Caco-2 (cell line): Measurements from ENCODE around the gene CNOT1. TPM values are rescaled to one million over a fixed set of nuclear protein-coding genes. Genes with fewer than 3 reads are reported as not detected.

ENCODE experiments used
- BruUV-seq: library from RNA; stranded (reverse); fragments of 400-500 nt; replicated peaks from 2 replicates; lab custom pipeline; 2021; lab: Mats Ljungman, UMichigan
- CTCF ChIA-PET: fragments of 300-600 bp; sonication (Branson Sonifier 250); formaldehyde crosslinking; loops from one replicate; lab custom pipeline; 2022; ENCODE audit warnings: antibody characterized with exemption; lab: Charles Lee
- POLR2A ChIA-PET: fragments of 300-600 bp; sonication (Branson Sonifier 250); formaldehyde crosslinking; loops from one replicate; lab custom pipeline; 2022; ENCODE audit warnings: antibody characterized with exemption; lab: Charles Lee
- DNase-seq, 2 experiments: peaks; one replicate each; pipeline versions ENCODE4 v3.0.0 to v3.0.0-alpha.2; 2020 to 2022
- H3K27me3 ChIP-seq: replicated peaks from 2 replicates; pipeline ENCODE4 v1.6.0; 2011; ENCODE audit warnings: low read length; ENCODE audit not compliant: control insufficient read depth, insufficient read depth
- H3K36me3 ChIP-seq: 2 replicates; pipeline ENCODE4 v1.5.1; 2011; ENCODE audit warnings: low read length; ENCODE audit not compliant: control insufficient read depth, insufficient read depth
- H3K4me1 ChIP-seq: fragments of 250-450 bp; sonication (Bioruptor Pico); 2 replicates; pipeline ENCODE4 v1.5.1; 2020; ENCODE audit warnings: mild to moderate bottlenecking
- H3K4me3 ChIP-seq: 2 replicates; pipeline ENCODE4 v1.5.1; 2011; ENCODE audit warnings: low read depth, mild to moderate bottlenecking, control low read depth, low read length
- H3K9me3 ChIP-seq: fragments of 250-450 bp; sonication (Bioruptor Pico); 2 replicates; pipeline ENCODE4 v1.5.1; 2020; ENCODE audit warnings: mild to moderate bottlenecking, moderate library complexity
- H3K27ac Mint-ChIP-seq: one replicate; pipeline ENCODE4 v1.8.0; 2022; ENCODE audit warnings: mixed read lengths; ENCODE audit not compliant: unreplicated experiment
- H3K27me3 Mint-ChIP-seq: one replicate; pipeline ENCODE4 v1.8.0; 2022; ENCODE audit warnings: mixed read lengths; ENCODE audit not compliant: insufficient read depth, unreplicated experiment
- H3K36me3 Mint-ChIP-seq: one replicate; pipeline ENCODE4 v1.8.0; 2022; ENCODE audit warnings: mild to moderate bottlenecking, mixed read lengths; ENCODE audit not compliant: insufficient read depth, unreplicated experiment
- H3K4me1 Mint-ChIP-seq: one replicate; pipeline ENCODE4 v1.8.0; 2022; ENCODE audit warnings: low read depth, mixed read lengths; ENCODE audit not compliant: unreplicated experiment
- H3K4me3 Mint-ChIP-seq: one replicate; pipeline ENCODE4 v1.8.0; 2022; ENCODE audit warnings: mild to moderate bottlenecking, moderate library complexity, mixed read lengths; ENCODE audit not compliant: unreplicated experiment
- H3K9me3 Mint-ChIP-seq: one replicate; pipeline ENCODE4 v1.8.0; 2022; ENCODE audit warnings: mixed read lengths; ENCODE audit not compliant: unreplicated experiment
- intact Hi-C: fragments of 100-400 bp; cut with micrococcal nuclease; formaldehyde crosslinking; loops from one replicate; pipeline ENCODE4 v1.10.0; 2022; ENCODE audit not compliant: unreplicated experiment
- total RNA-seq: library from RNA; stranded (reverse); gene quantifications from 2 replicates; pipeline ENCODE4 v1.2.3, GENCODE V29; 2022
- TF ChIP-seq, protein P1 (sequence below), 2 experiments: fragments of 200-600 bp in 1 of 2; IDR thresholded peaks; 1 replicate in 1 of 2; 2 replicates in 1 of 2; pipeline versions ENCODE4 v1.5.1 to v1.8.0; 2011 to 2022; ENCODE audit warnings: antibody characterized with exemption in 1 of 2, control low read depth in 1 of 2, inconsistent platforms in 1 of 2, low read depth in 1 of 2, low read length in 1 of 2, mild to moderate bottlenecking in 1 of 2, moderate library complexity in 1 of 2; ENCODE audit not compliant: insufficient read depth in 1 of 2, severe bottlenecking in 1 of 2, unreplicated experiment in 1 of 2

Gene CNOT1
- total RNA-seq, 1 experiment from 2014 or later = 413 TPM

DNA sequence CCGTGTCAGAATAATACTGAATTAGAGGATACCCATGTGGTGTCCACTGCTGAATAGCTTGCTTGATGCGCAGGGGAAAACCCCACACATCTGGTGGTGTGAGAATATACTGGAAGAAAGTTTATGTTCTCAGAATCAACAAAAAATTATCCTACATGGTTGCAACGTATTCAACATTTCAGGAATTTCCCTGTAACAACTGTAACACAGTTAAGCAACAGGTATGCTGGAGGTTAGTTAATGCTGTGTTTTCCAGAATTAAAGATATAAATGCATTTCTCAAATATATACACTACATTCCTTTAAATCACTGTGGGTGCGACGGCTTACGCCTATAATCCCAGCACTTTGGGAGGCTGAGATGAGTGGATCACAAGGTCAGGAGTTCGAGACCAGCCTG is 5.4 kb downstream of the CNOT1 start:
- H3K4me1 ChIP-seq = no peaks in the 10 kb centered on the region
- H3K27me3 ChIP-seq = no peaks in the 10 kb centered on the region
- H3K4me3 Mint-ChIP-seq = no peak overlapping the region
- CTCF ChIA-PET = no interaction called here
- H3K4me1 Mint-ChIP-seq = peaks cover 14% of the 10 kb centered on the region
- DNase-seq = no peak
- no TSS peak for BruUV-seq
- TF ChIP-seq, protein P1, sequence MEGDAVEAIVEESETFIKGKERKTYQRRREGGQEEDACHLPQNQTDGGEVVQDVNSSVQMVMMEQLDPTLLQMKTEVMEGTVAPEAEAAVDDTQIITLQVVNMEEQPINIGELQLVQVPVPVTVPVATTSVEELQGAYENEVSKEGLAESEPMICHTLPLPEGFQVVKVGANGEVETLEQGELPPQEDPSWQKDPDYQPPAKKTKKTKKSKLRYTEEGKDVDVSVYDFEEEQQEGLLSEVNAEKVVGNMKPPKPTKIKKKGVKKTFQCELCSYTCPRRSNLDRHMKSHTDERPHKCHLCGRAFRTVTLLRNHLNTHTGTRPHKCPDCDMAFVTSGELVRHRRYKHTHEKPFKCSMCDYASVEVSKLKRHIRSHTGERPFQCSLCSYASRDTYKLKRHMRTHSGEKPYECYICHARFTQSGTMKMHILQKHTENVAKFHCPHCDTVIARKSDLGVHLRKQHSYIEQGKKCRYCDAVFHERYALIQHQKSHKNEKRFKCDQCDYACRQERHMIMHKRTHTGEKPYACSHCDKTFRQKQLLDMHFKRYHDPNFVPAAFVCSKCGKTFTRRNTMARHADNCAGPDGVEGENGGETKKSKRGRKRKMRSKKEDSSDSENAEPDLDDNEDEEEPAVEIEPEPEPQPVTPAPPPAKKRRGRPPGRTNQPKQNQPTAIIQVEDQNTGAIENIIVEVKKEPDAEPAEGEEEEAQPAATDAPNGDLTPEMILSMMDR (IDR thresholded peaks at IDR 0.05; ENCODE audit: insufficient read depth in 1 of 2, low read depth in 1 of 2, low read length in 1 of 2, severe bottlenecking in 1 of 2, unreplicated experiment in 1 of 2) = no peak
- POLR2A ChIA-PET = interaction anchor here (0.5 kb wide), 1 partner anchor 400 kb away, joined by 3 read pairs; no protein-coding TSS in a partner anchor
- H3K36me3 ChIP-seq = 0 out of 2 replicates have a peak, but pooled peaks cover 4% of the 10 kb centered on the region
- intact Hi-C loops = no loop called here
- H3K9me3 ChIP-seq = no peaks in the 10 kb centered on the region
- no peaks in the 10 kb centered on the region for H3K27me3 Mint-ChIP-seq
- no peak overlapping the region for H3K4me3 ChIP-seq
- H3K27ac Mint-ChIP-seq = no peak overlapping the region
- peaks cover 94% of the 10 kb centered on the region for H3K36me3 Mint-ChIP-seq
- H3K9me3 Mint-ChIP-seq = no peaks in the 10 kb centered on the region

DNA sequence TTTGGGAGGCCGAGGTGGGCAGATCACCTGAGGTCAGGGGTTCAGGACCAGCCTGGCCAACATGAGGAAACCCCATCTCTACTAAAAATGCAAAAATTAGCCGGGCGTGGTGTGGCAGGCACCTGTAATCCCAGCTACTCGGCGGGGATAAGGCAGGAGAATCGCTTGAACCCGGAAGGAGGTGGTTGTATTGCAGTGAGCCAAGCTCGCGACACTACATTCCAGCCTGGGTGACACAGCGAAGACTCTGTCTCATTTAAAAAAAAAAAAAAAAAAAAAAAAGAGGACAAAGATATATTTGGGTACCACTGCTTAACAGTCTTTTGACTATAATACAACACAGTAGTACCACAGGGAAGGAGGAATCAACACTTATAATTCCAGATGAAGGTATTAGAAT is 9.2 kb downstream of the CNOT1 start:
- no peaks in the 10 kb centered on the region for H3K27me3 ChIP-seq
- peaks cover 97% of the 10 kb centered on the region for H3K36me3 Mint-ChIP-seq
- H3K36me3 ChIP-seq = peaks cover 13% of the 10 kb centered on the region
- no peaks in the 10 kb centered on the region for H3K9me3 ChIP-seq
- BruUV-seq = no TSS peak
- no peaks in the 10 kb centered on the region for H3K4me1 ChIP-seq
- H3K27me3 Mint-ChIP-seq = no peaks in the 10 kb centered on the region
- intact Hi-C loops = no loop called here
- H3K9me3 Mint-ChIP-seq = no peaks in the 10 kb centered on the region
- no peak for DNase-seq
- ChIA-PET POLR2A (no interaction called here), CTCF (no interaction called here)
- TF ChIP-seq, protein P1 (IDR thresholded peaks at IDR 0.05; ENCODE audit: insufficient read depth in 1 of 2, low read depth in 1 of 2, low read length in 1 of 2, severe bottlenecking in 1 of 2, unreplicated experiment in 1 of 2) = no peak
- H3K27ac Mint-ChIP-seq = no peak overlapping the region
- peaks cover 9% of the 10 kb centered on the region for H3K4me1 Mint-ChIP-seq
- no peak overlapping the region for H3K4me3 ChIP-seq
- no peak overlapping the region for H3K4me3 Mint-ChIP-seq

DNA sequence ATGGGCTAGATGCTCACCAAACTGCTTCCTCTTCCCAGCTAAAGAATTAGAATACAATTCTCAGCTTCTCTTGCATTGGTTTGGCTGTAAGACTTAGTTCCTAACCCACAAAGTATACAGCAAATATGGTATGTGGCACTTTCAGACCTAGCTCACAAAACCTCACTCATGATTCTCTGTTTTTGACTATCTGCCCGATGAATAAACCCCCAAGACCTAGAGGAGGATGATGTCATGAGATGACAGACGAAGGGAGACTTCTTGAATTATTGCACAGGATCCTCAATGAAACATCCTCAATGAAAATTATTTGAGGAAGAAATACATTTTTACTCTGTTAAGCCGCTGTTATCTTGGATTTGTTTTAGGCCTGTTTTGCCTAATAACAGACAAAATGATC is 14.3 kb downstream of the CNOT1 start:
- peaks cover 89% of the 10 kb centered on the region for H3K36me3 Mint-ChIP-seq
- H3K4me1 Mint-ChIP-seq = peaks cover 11% of the 10 kb centered on the region
- H3K9me3 ChIP-seq = no peaks in the 10 kb centered on the region
- no peaks in the 10 kb centered on the region for H3K9me3 Mint-ChIP-seq
- POLR2A ChIA-PET = no interaction called here
- TF ChIP-seq, protein P1 (IDR thresholded peaks at IDR 0.05; ENCODE audit: insufficient read depth in 1 of 2, low read depth in 1 of 2, low read length in 1 of 2, severe bottlenecking in 1 of 2, unreplicated experiment in 1 of 2) = no peak
- CTCF ChIA-PET = no interaction called here
- no peaks in the 10 kb centered on the region for H3K27me3 Mint-ChIP-seq
- peaks cover 13% of the 10 kb centered on the region for H3K36me3 ChIP-seq
- H3K27me3 ChIP-seq = no peaks in the 10 kb centered on the region
- TSS peak; percentile 2 for BruUV-seq
- DNase-seq = no peak
- H3K4me3 Mint-ChIP-seq = no peak overlapping the region
- intact Hi-C loops = no loop called here
- peak overlapping the region; percentile 61 for H3K27ac Mint-ChIP-seq
- no peaks in the 10 kb centered on the region for H3K4me1 ChIP-seq
- H3K4me3 ChIP-seq = no peak overlapping the region
